ENCODE data around the gene ITGAE. TPM values are rescaled to one million over a fixed set of nuclear protein-coding genes. Genes with fewer than 3 reads are reported as not detected.
"Not testable (repeated sequence)": the region's sequence is repeated elsewhere in the genome, so short reads cannot be mapped to it uniquely, and the experiment has no call there.

The ITGAE gene
- total RNA-seq, 1 experiment from 2014 or later, result 30.6 TPM

GRCh38 chr17:3708366-3708765 lies 92.6 kb downstream of the ITGAE start:
- peaks cover 9% of the 10 kb centered on the region for H3K4me1 ChIP-seq (replicated peaks)
- no peak for DNase-seq (ENCODE audit: low read depth in 1 of 2, low spot score in 2 of 2)

GRCh38 chr17:3705718-3705984 lies 95.3 kb downstream of the ITGAE start:
- not testable (repeated sequence) for H3K27me3 ChIP-seq (replicated peaks); H3K9me3 ChIP-seq (replicated peaks); H3K4me1 ChIP-seq (replicated peaks); H3K36me3 ChIP-seq; H3K4me3 ChIP-seq; H3K27ac ChIP-seq; DNase-seq (ENCODE audit: low read depth in 1 of 2, low spot score in 2 of 2)

More at GRCh38 chr17:3708366-3708765, 92.6 kb downstream of the ITGAE start:
- no peak overlapping the region for H3K27ac ChIP-seq
- H3K36me3 ChIP-seq, result peaks cover 5% of the 10 kb centered on the region
- no peak overlapping the region for H3K4me3 ChIP-seq
- H3K27me3 ChIP-seq (replicated peaks), result no peaks in the 10 kb centered on the region
- no peaks in the 10 kb centered on the region for H3K9me3 ChIP-seq (replicated peaks)

GRCh38 chr17:3704931-3705717 lies 95.9 kb downstream of the ITGAE start:
- no peak overlapping the region for H3K27ac ChIP-seq
- H3K9me3 ChIP-seq (replicated peaks), result peaks cover 2% of the 10 kb centered on the region; the same call in 1 of the 2 replicates
- DNase-seq (ENCODE audit: low read depth in 1 of 2, low spot score in 2 of 2), result no peak
- no peak overlapping the region for H3K4me3 ChIP-seq
- H3K27me3 ChIP-seq (replicated peaks), result no peaks in the 10 kb centered on the region
- H3K36me3 ChIP-seq, result no peaks in the 10 kb centered on the region
- no peaks in the 10 kb centered on the region for H3K4me1 ChIP-seq (replicated peaks)

GRCh38 chr17:3702041-3702539 lies 98.9 kb downstream of the ITGAE start:
- not testable (repeated sequence) for H3K27me3 ChIP-seq (replicated peaks); H3K9me3 ChIP-seq (replicated peaks); DNase-seq (ENCODE audit: low read depth in 1 of 2, low spot score in 2 of 2); H3K36me3 ChIP-seq; H3K27ac ChIP-seq; H3K4me1 ChIP-seq (replicated peaks); H3K4me3 ChIP-seq

GRCh38 chr17:3699951-3700350 lies 101.0 kb downstream of the ITGAE start:
- peaks cover 5% of the 10 kb centered on the region; the same call in 1 of the 2 replicates for H3K9me3 ChIP-seq (replicated peaks)
- DNase-seq (ENCODE audit: low read depth in 1 of 2, low spot score in 2 of 2), result no peak
- no peak overlapping the region for H3K27ac ChIP-seq
- peaks cover 19% of the 10 kb centered on the region for H3K27me3 ChIP-seq (replicated peaks)
- no peak overlapping the region for H3K4me3 ChIP-seq
- no peaks in the 10 kb centered on the region for H3K36me3 ChIP-seq
- H3K4me1 ChIP-seq (replicated peaks), result peaks cover 10% of the 10 kb centered on the region

- peaks cover 25% of the 10 kb centered on the region for H3K27me3 ChIP-seq (replicated peaks)
- no peak for DNase-seq (ENCODE audit: low read depth in 1 of 2, low spot score in 2 of 2)
- H3K4me1 ChIP-seq (replicated peaks), result peaks cover 10% of the 10 kb centered on the region
- H3K4me3 ChIP-seq, result no peak overlapping the region
- no peak overlapping the region for H3K27ac ChIP-seq
- H3K9me3 ChIP-seq (replicated peaks), result peaks cover 5% of the 10 kb centered on the region; the same call in 1 of the 2 replicates
- H3K36me3 ChIP-seq, result no peaks in the 10 kb centered on the region
These were observed 102.8 kb downstream of the ITGAE start for GRCh38 chr17:3698139-3698538.

- no peak for DNase-seq (ENCODE audit: low read depth in 1 of 2, low spot score in 2 of 2)
- H3K4me3 ChIP-seq, result no peak overlapping the region
- peaks cover 25% of the 10 kb centered on the region for H3K27me3 ChIP-seq (replicated peaks)
- H3K4me1 ChIP-seq (replicated peaks), result peaks cover 10% of the 10 kb centered on the region
- H3K36me3 ChIP-seq, result no peaks in the 10 kb centered on the region
- H3K9me3 ChIP-seq (replicated peaks), result peaks cover 4% of the 10 kb centered on the region; the same call in 1 of the 2 replicates
- no peak overlapping the region for H3K27ac ChIP-seq
These were observed 103.9 kb downstream of the ITGAE start for GRCh38 chr17:3697103-3697476.

- no peaks in the 10 kb centered on the region for H3K36me3 ChIP-seq
- no peak for DNase-seq (ENCODE audit: low read depth in 1 of 2, low spot score in 2 of 2)
- 0 out of 2 replicates have a peak, but pooled peaks cover 3% of the 10 kb centered on the region for H3K9me3 ChIP-seq (replicated peaks)
- H3K4me3 ChIP-seq, result peak within 1 kb of the TSS; percentile 23
- H3K27ac ChIP-seq, result no peak within 1 kb of the TSS
- H3K27me3 ChIP-seq (replicated peaks), result peaks cover 25% of the 10 kb centered on the region
- peaks cover 10% of the 10 kb centered on the region for H3K4me1 ChIP-seq (replicated peaks)
These were observed 105.1 kb downstream of the ITGAE start, which contains the start of gene P2RX5 for GRCh38 chr17:3695723-3696411. Gene P2RX5 (minus strand): TSS chr17:3696155. CDS start chr17:3696005, 150 bp downstream.

- H3K27ac ChIP-seq, result no peak overlapping the region
These were observed 105.8 kb downstream of the ITGAE start for GRCh38 chr17:3695129-3695722.

GRCh38 chr17:3693829-3694231 lies 107.2 kb downstream of the ITGAE start:
- DNase-seq (ENCODE audit: low read depth in 1 of 2, low spot score in 2 of 2), result no peak
- Histone ChIP-seq H3K36me3 (no peaks in the 10 kb centered on the region), H3K27ac (no peak overlapping the region), H3K4me3 (no peak overlapping the region), H3K4me1 (replicated peaks) (peaks cover 10% of the 10 kb centered on the region), H3K27me3 (replicated peaks) (peaks cover 25% of the 10 kb centered on the region), H3K9me3 (replicated peaks) (0 out of 2 replicates have a peak, but pooled peaks cover 3% of the 10 kb centered on the region)

More at GRCh38 chr17:3695129-3695722, 105.8 kb downstream of the ITGAE start:
- DNase-seq (ENCODE audit: low read depth in 1 of 2, low spot score in 2 of 2), result no peak
- Histone ChIP-seq H3K27me3 (replicated peaks) (peaks cover 25% of the 10 kb centered on the region), H3K36me3 (no peaks in the 10 kb centered on the region), H3K4me3 (no peak overlapping the region), H3K9me3 (replicated peaks) (0 out of 2 replicates have a peak, but pooled peaks cover 3% of the 10 kb centered on the region), H3K4me1 (replicated peaks) (peaks cover 10% of the 10 kb centered on the region)

- H3K4me3 ChIP-seq, result no peak overlapping the region
- H3K27ac ChIP-seq, result no peak overlapping the region
- peaks cover 10% of the 10 kb centered on the region for H3K4me1 ChIP-seq (replicated peaks)
- H3K36me3 ChIP-seq, result no peaks in the 10 kb centered on the region
- peaks cover 25% of the 10 kb centered on the region for H3K27me3 ChIP-seq (replicated peaks)
- H3K9me3 ChIP-seq (replicated peaks), result 0 out of 2 replicates have a peak, but pooled peaks cover 2% of the 10 kb centered on the region
- DNase-seq (ENCODE audit: low read depth in 1 of 2, low spot score in 2 of 2), result no peak
These were observed 107.8 kb downstream of the ITGAE start for GRCh38 chr17:3693141-3693540.

- DNase-seq (ENCODE audit: low read depth in 1 of 2, low spot score in 2 of 2), result no peak
- Histone ChIP-seq H3K27me3 (replicated peaks) (peaks cover 25% of the 10 kb centered on the region), H3K4me3 (no peak overlapping the region), H3K9me3 (replicated peaks) (no peaks in the 10 kb centered on the region), H3K27ac (no peak overlapping the region), H3K36me3 (no peaks in the 10 kb centered on the region), H3K4me1 (replicated peaks) (peaks cover 10% of the 10 kb centered on the region)
These were observed 108.6 kb downstream of the ITGAE start for GRCh38 chr17:3692346-3692745.

- no peak overlapping the region for H3K27ac ChIP-seq
- peaks cover 23% of the 10 kb centered on the region for H3K27me3 ChIP-seq (replicated peaks)
- no peaks in the 10 kb centered on the region for H3K9me3 ChIP-seq (replicated peaks)
- no peak overlapping the region for H3K4me3 ChIP-seq
- H3K4me1 ChIP-seq (replicated peaks), result peaks cover 10% of the 10 kb centered on the region
- H3K36me3 ChIP-seq, result no peaks in the 10 kb centered on the region
- DNase-seq (ENCODE audit: low read depth in 1 of 2, low spot score in 2 of 2), result no peak
These were observed 109.3 kb downstream of the ITGAE start for GRCh38 chr17:3691617-3692067.
